ENCODE data around the gene CHPF2.

Gene CHPF2

DNA sequence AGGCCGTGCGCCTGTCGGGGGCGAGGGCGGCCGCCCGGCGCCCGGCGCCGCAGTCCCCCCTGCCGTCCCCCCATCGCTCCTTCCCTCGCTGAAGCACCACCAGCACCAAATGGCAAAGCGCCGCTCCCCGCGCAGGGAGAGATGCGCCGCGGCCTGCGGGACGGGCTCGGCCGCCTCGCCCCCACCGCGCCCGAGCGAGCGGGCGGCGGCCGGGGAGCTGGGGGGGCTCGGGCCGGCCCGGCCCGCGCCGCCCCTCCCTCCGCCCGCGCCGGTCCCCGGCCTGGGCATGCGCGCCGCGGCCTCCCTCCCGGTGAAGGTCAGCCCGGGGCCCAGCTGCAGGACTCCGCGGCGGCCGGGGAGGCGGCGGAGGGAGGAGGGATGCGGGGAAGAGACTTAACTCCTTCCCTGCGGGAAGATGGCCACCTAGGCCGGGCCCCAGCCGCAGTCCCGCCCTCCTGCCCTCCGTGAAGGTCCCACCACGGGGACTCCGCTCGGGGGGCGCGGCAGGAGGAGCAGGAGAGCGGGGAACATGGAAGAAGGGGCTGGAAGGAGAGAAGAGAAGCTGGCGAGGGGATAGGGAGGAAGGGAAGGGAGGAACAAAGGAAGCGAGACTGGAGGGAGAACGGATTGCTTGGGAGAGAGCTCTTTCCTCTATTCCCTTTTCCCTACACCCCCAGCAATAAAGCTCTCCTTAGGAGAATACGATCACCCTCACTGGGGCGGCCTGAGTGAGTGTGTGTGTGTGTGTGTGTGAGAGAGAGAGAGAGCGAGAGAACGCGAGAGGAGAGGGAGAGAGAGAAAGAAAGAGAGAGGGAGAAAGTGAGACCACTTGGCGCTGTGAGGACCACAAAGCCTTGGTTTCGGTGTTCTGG is 19.6 kb downstream of the CHPF2 start:
- no peak for FAIRE-seq
- no peak for TF ChIP-seq CTCF (IDR thresholded peaks at IDR 0.05; ENCODE audit: insufficient read depth, missing control alignments)
- peak; percentile 93 for DNase-seq (ENCODE audit: insufficient read length, low spot score)

GRCh38 chr7:151252561-151252835 is 20.2 kb downstream of the CHPF2 start:
- TF ChIP-seq CTCF (IDR thresholded peaks at IDR 0.05; ENCODE audit: insufficient read depth, missing control alignments): no peak
- no peak for DNase-seq (ENCODE audit: insufficient read length, low spot score)
- no peak for FAIRE-seq

GRCh38 chr7:151252961-151253711 is 20.9 kb downstream of the CHPF2 start:
- FAIRE-seq (no peak), DNase-seq (ENCODE audit: insufficient read length, low spot score) (no peak)
- no peak for TF ChIP-seq CTCF (IDR thresholded peaks at IDR 0.05; ENCODE audit: insufficient read depth, missing control alignments)

- TF ChIP-seq CTCF (IDR thresholded peaks at IDR 0.05; ENCODE audit: insufficient read depth, missing control alignments): no peak
- DNase-seq (ENCODE audit: insufficient read length, low spot score) (no peak), FAIRE-seq (no peak)
These were observed 22.0 kb downstream of the CHPF2 start for GRCh38 chr7:151254316-151254715.

DNA sequence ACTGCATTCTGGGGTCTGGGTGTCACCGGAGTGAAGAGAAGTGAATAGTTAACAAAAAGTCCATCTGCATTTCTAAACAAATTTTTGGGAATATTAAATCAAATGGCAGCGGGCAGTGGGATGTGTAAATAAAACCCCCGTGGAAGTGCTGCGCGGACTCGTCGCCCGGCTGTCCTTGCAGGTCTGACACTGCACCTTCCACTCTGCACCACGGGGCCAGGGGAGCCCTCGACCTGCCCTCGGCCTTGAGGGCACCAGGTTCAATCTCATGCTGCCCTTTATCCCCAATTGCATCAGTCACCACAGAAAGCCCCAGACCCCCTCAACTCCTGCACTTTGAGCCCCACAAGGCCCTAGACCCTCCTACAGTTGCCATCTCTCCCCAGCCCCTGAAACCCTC is 22.6 kb downstream of the CHPF2 start:
- DNase-seq (ENCODE audit: insufficient read length, low spot score): no peak
- FAIRE-seq: no peak
- no peak for TF ChIP-seq CTCF (IDR thresholded peaks at IDR 0.05; ENCODE audit: insufficient read depth, missing control alignments)

DNA sequence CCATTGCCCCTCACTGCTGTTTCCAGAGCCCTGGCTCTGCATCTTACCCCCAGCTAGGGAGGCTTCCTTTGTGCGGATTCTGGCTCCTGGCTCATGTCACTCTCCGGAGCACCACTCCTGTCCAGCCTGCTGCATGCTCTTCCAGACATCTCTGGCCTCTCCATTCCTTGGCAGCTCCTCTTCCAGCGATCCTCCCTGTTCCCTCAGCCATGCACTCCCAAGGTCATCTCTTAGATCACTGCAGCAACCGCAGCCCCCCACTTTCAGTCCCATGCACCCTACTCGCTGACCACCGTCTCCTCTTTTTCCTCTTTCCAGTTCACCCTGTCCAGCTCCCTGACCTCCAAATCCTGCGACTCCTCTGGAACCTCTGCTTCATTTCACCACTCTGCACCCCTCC is 23.1 kb downstream of the CHPF2 start:
- FAIRE-seq (no peak), DNase-seq (ENCODE audit: insufficient read length, low spot score) (no peak)
- no peak for TF ChIP-seq CTCF (IDR thresholded peaks at IDR 0.05; ENCODE audit: insufficient read depth, missing control alignments)

Data from D721Med (cell line).